ENCODE data around the gene XIRP1.
A peak's percentile ranks its signal among the peaks of the same experiment; 100 is the strongest.

XIRP1 gene

GRCh38 chr3:39148435-39149058 lies 43.8 kb downstream of the XIRP1 start:
- Histone ChIP-seq H3K9me3 (replicated peaks; ENCODE audit: insufficient read depth, low read length) (no peaks in the 10 kb centered on the region), H4K20me1 (ENCODE audit: insufficient read depth, low read length) (no peaks in the 10 kb centered on the region), H3K27ac (ENCODE audit: low read length) (peak overlapping the region; percentile 55; the same call in 1 of the 2 replicates), H2AFZ (ENCODE audit: low read length) (no peak overlapping the region), H3K79me2 (ENCODE audit: low read length) (peaks cover 72% of the 10 kb centered on the region), H3K36me3 (replicated peaks; ENCODE audit: insufficient read depth, low read length) (no peaks in the 10 kb centered on the region; the same call in 1 of the 2 replicates), H3K4me2 (ENCODE audit: low read depth, low read length) (peak overlapping the region; percentile 84), H3K4me1 (ENCODE audit: low read length) (peaks cover 49% of the 10 kb centered on the region), H3K27me3 (replicated peaks; ENCODE audit: insufficient read depth, low read length) (no peaks in the 10 kb centered on the region), H3K4me3 (ENCODE audit: low read length) (peak overlapping the region; percentile 31; the same call in 1 of the 2 replicates), H3K9me2 (replicated peaks; ENCODE audit: insufficient read depth, low read length) (no peaks in the 10 kb centered on the region), H3K9ac (ENCODE audit: low read length) (peak overlapping the region; percentile 31; the same call in 1 of the 2 replicates), H3F3A (ENCODE audit: insufficient read depth, low read length) (peaks cover 37% of the 10 kb centered on the region)
- TF ChIP-seq EZH2 (optimal IDR thresholded peaks at IDR 0.05; ENCODE audit: low read depth, low read length), result no peak
- TF ChIP-seq CTCF (IDR thresholded peaks at IDR 0.05; ENCODE audit: low read length), result no peak
- no peak for TF ChIP-seq EZH2phosphoT487 (IDR thresholded peaks at IDR 0.05; ENCODE audit: low read length)
- DNase-seq, result no peak

GRCh38 chr3:39147711-39148434 lies 44.5 kb downstream of the XIRP1 start:
- H3K27ac ChIP-seq (ENCODE audit: low read length), result peak overlapping the region; percentile 55; the same call in 1 of the 2 replicates
- peak overlapping the region; percentile 31 for H3K4me3 ChIP-seq (ENCODE audit: low read length)
- no peaks in the 10 kb centered on the region; the same call in 1 of the 2 replicates for H3K36me3 ChIP-seq (replicated peaks; ENCODE audit: insufficient read depth, low read length)
- H2AFZ ChIP-seq (ENCODE audit: low read length), result no peak overlapping the region
- H3K79me2 ChIP-seq (ENCODE audit: low read length), result peaks cover 69% of the 10 kb centered on the region
- H3K27me3 ChIP-seq (replicated peaks; ENCODE audit: insufficient read depth, low read length), result no peaks in the 10 kb centered on the region
- DNase-seq, result peak; percentile 58
- no peak for TF ChIP-seq EZH2 (optimal IDR thresholded peaks at IDR 0.05; ENCODE audit: low read depth, low read length)
- TF ChIP-seq EZH2phosphoT487 (IDR thresholded peaks at IDR 0.05; ENCODE audit: low read length), result no peak
- no peak for TF ChIP-seq CTCF (IDR thresholded peaks at IDR 0.05; ENCODE audit: low read length)
- peaks cover 34% of the 10 kb centered on the region for H3F3A ChIP-seq (ENCODE audit: insufficient read depth, low read length)
- H3K4me1 ChIP-seq (ENCODE audit: low read length), result peaks cover 49% of the 10 kb centered on the region
- no peaks in the 10 kb centered on the region for H3K9me3 ChIP-seq (replicated peaks; ENCODE audit: insufficient read depth, low read length)
- H3K4me2 ChIP-seq (ENCODE audit: low read depth, low read length), result peak overlapping the region; percentile 84
- H4K20me1 ChIP-seq (ENCODE audit: insufficient read depth, low read length), result no peaks in the 10 kb centered on the region
- H3K9ac ChIP-seq (ENCODE audit: low read length), result peak overlapping the region; percentile 31; the same call in 1 of the 2 replicates
- H3K9me2 ChIP-seq (replicated peaks; ENCODE audit: insufficient read depth, low read length), result no peaks in the 10 kb centered on the region

- H3K4me2 ChIP-seq (ENCODE audit: low read depth, low read length), result peak overlapping the region; percentile 84
- peaks cover 48% of the 10 kb centered on the region for H3K4me1 ChIP-seq (ENCODE audit: low read length)
- peak overlapping the region; percentile 31; the same call in 1 of the 2 replicates for H3K9ac ChIP-seq (ENCODE audit: low read length)
- H3K27me3 ChIP-seq (replicated peaks; ENCODE audit: insufficient read depth, low read length), result no peaks in the 10 kb centered on the region
- H3K36me3 ChIP-seq (replicated peaks; ENCODE audit: insufficient read depth, low read length), result peaks cover 2% of the 10 kb centered on the region; the same call in 1 of the 2 replicates
- H3K4me3 ChIP-seq (ENCODE audit: low read length), result peak overlapping the region; percentile 31; the same call in 1 of the 2 replicates
- H3K9me2 ChIP-seq (replicated peaks; ENCODE audit: insufficient read depth, low read length), result no peaks in the 10 kb centered on the region
- peaks cover 24% of the 10 kb centered on the region for H3F3A ChIP-seq (ENCODE audit: insufficient read depth, low read length)
- H3K27ac ChIP-seq (ENCODE audit: low read length), result peak overlapping the region; percentile 55; the same call in 1 of the 2 replicates
- H2AFZ ChIP-seq (ENCODE audit: low read length), result no peak overlapping the region
- H4K20me1 ChIP-seq (ENCODE audit: insufficient read depth, low read length), result no peaks in the 10 kb centered on the region
- no peak for DNase-seq
- TF ChIP-seq EZH2phosphoT487 (IDR thresholded peaks at IDR 0.05; ENCODE audit: low read length), result no peak
- no peak for TF ChIP-seq EZH2 (optimal IDR thresholded peaks at IDR 0.05; ENCODE audit: low read depth, low read length)
- no peak for TF ChIP-seq CTCF (IDR thresholded peaks at IDR 0.05; ENCODE audit: low read length)
- peaks cover 62% of the 10 kb centered on the region for H3K79me2 ChIP-seq (ENCODE audit: low read length)
- H3K9me3 ChIP-seq (replicated peaks; ENCODE audit: insufficient read depth, low read length), result no peaks in the 10 kb centered on the region
These were observed 45.5 kb downstream of the XIRP1 start for GRCh38 chr3:39146611-39147591.

Data from MM.1S (cell line).